Stimulated activated CD8-positive, alpha-beta memory T cell treated with anti-CD3 and anti-CD28 coated beads, Interleukin-15, amount 100 ng/mL, for 48 hours (primary cell): ENCODE data around the gene PTPN9.
"Not testable (repeated sequence)": the region's sequence is repeated elsewhere in the genome, so short reads cannot be mapped to it uniquely, and the experiment has no call there.

Source experiments
- DNase-seq, 2 donors: peaks; one replicate each; pipeline ENCODE4 v3.0.0-alpha.2; 2020; ENCODE audit warnings: low read depth in 2 of 2

PTPN9 gene

DNA sequence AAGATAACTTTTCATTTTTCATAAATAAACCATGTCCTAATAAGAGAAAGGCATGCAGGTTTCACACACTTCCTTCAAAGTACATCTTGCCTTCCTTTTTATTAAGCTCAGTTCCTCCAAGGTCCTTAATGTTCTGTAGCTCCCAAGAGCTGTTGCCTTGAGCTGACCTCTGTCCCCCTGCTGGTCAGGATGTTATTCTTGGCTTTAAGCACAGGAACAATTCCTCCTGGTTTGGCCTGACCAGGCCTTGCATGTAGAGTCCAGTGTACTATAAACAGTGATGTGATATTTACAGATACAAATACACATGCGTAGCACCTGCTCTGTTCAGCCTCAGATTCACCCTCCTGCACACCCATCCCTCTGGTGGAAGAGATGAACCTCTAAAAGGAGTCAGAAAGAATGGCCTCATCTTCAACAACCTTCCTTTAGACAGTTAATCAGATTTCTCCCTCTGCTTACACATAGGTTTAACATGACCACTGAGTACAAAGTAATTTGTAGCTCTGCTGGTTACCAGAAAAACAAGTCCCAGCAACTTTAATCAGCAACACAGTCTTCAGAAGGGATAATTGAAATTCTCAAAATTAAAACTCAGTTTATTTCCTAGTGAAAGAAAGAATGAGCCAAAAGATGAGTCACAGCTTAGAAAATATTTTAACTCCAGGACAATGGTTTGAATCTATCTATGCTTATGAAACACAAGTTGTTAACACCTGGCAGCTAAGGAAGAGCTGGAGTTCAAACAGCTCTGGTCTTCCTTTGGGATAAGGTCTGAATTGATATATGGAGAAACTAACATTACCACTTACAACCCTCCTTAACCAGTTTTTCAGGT is 46.5 kb downstream of the PTPN9 start:
- no peak for DNase-seq

DNA sequence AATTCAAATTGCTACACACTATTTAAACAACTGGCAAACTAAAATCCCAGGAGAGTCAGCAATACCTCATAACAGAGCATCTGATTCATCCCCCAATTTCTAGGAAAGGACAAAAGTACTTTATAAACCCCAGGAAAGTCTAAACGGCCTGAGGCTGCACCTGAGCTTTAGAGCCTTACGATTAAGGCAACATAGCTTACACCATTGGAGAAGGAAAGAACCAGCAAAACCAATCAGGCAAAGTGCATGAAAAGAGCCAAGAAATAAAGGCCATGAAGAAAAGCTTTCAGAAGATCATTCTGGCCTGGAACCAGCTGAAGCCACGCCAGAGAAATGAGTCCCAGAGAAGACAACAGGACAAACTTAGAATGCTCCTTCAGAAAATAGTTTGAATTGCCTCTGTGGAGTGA is 48.1 kb downstream of the PTPN9 start:
- DNase-seq = no peak

DNA sequence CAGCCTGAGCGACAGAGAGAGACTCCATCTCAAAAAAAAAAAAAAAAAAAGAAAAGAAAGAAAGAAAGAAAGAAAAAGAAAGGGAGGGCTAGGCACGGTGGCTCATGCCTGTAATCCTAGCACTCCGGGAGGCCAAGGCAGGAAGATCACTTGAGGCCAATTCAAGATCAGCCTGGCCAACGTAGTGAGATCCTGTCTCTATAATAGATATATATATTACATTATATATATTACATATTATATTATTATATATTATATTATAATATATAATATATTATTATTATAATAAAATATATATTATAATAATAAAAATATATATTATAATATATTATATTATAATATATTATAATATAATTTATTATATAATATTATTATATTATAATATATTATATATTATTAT is 48.9 kb downstream of the PTPN9 start:
- DNase-seq = no peak

DNA sequence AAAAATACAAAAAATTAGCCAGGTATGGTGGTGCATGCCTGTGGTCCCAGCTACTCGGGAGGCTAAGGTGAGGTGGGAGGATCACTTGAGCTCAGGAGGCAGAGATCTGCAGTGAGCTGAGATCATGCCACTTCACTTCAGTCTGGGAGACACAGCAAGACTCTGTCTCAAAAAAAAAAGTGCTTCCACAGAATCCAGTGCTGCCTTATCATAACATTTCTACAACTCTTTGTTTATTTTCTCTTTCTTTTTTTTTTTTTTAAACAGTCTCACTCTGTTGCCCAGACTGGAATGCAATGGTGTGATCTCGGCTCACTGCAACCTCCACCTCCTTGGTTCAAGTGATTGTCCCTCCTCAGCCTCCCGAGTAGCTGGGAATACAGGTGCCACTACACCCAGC is 53.4 kb downstream of the PTPN9 start:
- not testable (repeated sequence) for DNase-seq

DNA sequence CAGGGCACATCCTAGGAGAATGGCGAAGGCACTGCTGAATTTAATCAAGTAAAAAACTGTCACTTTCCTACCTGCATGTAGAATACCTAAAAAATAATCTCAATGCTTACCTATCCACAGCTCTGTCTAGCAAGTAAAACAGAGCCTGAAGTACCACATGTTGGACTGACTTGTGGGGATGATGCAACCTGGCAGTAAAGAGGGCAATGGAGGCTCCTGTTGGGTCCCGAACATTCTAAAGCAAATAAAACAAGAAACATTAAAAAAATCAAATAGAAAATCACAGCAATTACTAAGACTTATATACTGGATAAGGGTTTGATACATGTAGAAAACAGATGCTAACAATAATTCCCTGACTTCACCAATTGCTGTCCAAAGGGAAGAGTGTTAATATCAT is 56.1 kb downstream of the PTPN9 start:
- no peak for DNase-seq

DNA sequence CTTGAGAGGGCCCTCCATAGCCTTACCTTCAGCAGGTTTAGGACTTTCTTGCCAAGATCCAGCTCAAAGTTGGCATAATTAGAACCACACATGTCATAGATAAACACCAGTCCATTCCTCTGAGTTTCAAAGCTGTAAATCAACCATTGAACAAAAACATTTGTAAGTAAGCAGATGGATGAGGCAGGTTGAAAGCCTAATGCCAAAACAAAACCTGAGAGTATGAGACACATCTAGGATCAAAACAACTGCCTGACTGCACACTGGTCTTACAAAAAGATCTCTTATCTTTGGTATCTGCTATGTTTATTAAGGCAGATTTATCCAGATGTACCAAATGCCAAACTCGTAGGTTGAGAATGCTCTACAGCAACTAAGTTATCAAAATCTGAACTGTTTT is 61.9 kb downstream of the PTPN9 start:
- no peak for DNase-seq

DNA sequence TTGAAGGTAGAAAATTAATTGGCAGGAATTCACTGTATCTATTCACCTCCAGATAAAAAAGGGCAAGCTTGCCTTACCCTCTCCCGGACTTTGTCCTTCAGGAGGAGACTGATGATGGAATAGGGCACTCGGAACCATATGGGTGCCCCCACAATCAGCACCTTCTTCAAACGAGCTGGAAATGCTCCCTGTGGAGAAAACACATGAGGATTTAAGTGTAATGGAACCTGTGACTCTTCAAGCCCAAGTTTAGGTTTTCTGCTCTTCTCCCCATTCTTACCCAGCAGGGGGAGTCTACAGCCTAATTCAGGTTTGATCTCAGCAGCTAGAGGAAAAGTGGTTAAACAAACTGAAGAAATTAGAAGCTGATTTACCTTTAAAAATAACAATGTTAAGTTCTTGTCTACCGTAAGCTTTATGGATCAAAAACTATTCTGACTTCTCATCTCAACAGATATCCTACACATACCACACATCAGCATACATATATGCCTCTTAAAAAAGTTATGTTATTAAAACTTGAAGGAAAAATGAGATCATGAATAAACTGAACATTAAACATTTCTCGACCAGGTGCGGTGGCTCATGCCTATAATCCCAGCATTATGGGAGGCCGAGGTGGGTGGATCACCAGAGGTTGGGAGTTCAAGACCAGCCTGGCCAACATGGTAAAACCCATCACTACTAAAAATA is 70.1 kb downstream of the PTPN9 start:
- no peak for DNase-seq

DNA sequence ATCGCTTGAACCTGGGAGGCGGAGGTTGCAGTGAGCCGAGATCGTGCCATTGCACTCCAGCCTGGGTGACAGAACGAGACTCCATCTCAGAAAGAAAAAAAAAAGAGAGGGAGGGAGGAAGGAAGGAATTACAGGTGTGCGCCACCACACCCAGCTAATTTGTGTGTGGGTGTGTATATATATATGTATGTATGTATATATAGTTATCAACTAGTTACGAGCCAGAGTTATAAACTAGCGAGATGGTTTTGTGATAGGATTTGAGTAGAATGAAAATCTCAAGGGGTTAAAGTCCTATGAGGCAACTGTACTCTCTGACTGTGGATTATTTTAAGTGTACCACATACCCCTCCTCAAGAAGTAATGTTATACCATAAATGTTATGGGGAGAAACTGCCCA is 76.8 kb downstream of the PTPN9 start:
- DNase-seq = no peak

DNA sequence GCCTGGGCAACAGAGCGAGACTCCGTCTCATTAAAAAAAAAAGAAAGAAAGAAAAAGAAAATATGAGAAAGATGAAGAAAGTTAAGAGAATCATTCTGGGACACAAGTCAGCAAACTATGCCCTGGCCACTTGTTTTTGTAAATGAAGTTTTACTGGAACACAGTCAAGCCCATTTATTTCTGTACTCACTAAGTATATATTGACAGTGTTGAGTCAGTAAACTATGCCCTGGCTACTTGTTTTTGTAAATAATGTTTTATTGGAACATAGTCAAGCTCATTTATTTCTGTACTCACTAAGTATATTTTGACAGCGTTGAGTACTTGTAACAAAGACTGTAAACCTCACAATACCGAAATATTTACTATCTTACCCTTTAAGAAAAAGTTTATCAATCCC is 85.4 kb downstream of the PTPN9 start:
- DNase-seq = no peak

DNA sequence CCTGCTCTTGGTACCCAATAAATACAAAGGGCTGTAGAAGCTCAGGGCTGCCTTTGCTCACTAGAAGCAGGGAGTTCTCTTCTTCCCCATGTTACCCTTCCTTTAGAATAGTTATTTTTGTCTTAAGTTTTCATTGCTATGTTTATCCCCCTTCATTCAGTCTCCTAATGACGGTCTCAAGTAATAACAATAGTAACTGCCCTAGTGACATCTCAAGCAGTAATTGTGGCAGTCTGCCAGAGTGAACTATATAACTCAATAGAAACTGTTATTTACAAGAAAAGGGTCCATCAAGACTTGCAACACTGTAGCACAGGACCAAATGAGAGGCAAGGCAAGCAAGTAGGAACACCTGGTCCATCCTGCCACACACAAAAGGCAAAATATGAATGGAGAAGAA is 95.2 kb downstream of the PTPN9 start:
- no peak for DNase-seq

DNA sequence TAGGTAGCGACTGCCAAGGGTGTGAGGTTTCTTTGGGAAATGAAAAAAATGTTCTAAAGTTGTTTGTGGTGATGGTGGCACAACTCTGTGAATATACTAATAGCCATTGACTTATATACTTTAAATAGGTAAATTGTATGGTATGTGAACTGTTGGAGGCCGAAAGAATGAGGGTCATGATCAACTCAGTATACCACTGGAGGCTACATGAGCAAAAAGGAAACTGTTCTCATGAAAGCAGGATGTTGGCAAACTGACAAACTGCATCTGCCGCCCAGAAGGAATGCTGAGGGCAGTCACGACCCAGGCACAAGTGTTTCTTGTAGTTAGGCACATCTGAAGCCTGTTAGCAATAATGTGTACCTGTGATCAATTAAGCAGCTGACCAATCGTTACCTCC is 95.6 kb downstream of the PTPN9 start:
- DNase-seq = not testable (repeated sequence)

DNA sequence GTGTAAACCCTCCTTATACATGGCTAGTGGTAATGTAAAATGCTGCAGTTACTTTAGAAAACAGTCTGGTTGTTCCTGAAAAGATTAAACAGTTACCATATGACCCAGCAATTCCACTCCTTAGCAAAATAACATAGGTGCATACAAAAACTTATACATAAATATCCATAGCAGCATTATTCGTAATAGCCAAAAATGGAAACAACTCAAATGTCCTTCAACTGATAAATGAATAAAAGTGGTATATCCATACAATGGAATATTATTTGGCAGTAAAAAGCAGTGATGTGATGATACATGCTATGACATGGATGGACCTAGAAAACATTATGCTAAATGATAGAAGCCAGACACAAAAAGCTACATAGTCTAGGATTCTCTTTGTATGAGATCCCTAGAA is 96.0 kb downstream of the PTPN9 start:
- no peak for DNase-seq

DNA sequence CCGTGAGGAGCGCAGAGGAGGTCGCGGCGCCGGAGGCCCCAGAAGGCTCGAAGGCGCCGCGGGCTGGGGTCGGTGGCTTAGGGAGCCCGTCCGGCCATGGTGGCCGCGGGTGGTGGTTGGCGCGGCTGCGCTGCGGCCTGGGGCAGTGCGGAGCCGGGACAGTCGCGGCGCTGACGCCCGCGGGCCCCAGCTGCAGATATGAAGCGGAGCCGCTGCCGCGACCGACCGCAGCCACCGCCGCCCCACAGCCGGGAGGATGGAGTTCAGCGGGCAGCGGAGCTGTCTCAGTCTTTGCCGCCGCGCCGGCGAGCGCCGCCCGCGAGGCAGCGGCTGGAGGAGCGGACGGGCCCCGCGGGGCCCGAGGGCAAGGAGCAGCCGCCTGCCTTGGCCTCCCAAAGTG is 98.7 kb downstream of the PTPN9 start:
- not testable (repeated sequence) for DNase-seq

DNA sequence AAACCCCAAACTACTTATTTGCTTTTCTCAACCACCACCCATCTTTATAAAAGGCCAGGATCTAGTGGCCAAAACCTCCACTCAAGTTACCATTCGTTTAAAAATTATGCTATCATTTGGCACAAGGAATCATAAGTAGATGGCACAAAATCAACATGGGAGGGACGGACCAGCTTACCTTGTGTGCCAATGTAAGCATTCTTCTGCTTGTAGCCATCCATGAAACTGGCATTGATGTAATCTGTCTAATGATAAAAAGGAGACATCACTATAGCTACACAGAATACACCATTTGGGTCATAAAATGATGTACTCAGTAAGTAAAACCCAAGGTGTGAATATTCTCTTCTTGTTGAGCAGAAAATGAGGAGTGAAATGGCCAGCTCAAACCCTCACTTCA is 99.4 kb downstream of the PTPN9 start:
- no peak for DNase-seq

DNA sequence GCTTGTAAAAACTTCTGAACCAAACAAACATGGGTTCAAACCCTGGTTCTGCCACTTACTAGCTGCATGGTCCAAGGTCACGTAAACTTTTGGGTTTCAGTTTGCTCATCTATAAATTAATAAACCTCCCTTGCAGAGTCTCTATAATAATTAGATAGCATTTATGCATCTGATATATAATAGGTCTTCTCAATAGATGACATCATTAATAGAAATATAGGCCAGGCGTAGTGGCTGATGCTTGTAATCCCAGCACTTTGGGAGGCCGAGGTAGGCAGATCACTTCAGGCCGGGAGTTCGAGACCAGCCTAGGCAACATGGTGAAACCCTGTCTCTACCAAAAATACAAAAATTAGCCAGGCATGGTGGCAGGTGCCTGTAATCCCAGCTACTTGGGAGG is 102.0 kb downstream of the PTPN9 start:
- DNase-seq = not testable (repeated sequence)

DNA sequence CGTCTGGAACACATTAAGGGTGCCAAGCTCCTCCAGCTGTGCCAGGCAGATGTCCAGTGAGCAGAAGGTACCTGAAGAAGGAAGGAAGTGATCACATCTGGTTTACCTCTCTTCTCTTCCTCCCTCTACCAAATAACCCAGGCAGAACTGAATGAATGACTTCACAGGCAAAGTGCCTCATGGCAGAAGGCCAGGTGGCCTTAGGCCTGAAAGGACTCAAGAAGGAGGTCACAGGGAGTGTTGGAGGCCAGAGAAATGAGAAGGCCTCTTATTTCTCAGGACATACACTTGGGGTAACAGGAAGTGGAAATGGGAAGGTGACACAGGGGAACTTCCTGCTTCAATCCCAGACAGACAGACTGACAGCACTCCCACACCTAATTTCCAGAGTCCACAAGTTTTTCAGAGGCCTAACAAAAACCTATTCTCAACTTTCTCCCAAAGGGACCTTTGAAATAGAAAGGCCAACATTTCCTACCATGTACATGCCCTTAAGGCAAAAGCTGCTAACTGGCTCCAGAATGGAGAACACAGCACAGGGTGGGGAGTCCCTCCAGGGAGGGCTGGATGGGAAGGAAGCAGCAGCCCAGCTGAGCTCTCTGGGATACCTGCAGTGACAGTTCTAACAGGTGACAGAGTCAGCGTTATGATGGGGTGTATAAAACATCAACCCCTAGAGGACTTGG is 110.1 kb downstream of the PTPN9 start:
- DNase-seq = no peak

DNA sequence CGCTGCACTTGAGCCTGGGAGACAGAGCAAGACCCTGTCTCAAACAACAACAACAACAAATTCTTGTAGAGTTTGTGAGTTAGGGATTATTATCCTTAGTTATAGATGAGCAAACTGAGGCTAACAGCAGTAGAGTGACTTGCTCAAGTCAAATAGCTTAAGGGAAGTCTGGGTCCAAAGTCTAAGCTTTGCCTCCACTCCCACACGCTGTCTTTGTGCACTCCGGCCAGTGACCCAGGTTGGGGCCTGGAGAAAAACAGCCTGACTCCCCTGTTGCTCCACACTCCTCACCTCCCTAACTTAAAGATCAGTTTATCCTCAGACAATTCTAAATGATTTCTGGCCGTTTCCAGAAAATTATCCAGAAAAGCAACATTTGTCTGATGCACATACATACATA is 118.5 kb downstream of the PTPN9 start:
- DNase-seq = no peak

DNA sequence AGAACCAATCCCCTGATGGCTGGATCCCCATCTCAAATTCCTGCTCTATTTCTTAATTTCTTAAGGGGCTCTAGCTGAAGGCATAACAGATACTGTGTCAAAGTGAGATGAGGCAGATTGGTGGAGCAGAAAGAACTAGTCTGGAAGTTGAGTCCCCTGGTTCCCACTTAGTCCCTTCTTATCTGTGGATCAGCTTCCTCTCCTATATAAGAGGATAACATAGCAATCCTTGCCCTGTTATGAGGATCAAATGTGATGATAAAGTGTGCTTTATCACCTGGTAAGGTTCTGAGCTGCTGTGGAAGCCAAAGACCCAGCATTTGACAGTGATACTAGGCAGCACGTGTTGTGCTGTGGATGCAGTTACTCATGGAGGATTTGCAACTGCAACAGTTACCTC is 119.5 kb downstream of the PTPN9 start:
- no peak for DNase-seq

DNA sequence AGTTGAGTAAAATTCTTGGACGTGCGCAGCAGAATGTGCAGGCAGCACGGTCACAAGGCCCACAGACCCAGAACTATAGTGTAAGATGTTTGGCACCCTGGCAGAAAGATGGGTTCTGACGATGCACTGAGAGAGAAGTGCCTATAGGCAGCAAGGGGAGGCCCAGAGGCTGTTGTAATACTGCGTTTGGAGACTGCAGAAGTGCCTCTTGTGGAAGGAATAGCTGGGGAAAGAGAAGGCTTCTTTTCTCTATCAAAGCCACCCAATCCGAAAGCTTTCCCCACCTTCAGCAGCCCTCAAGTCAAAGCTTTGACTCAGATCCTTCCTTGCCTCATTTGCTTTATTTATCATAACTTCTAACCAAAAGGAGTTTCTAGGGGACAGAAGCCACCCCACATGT is 122.4 kb downstream of the PTPN9 start:
- no peak for DNase-seq

DNA sequence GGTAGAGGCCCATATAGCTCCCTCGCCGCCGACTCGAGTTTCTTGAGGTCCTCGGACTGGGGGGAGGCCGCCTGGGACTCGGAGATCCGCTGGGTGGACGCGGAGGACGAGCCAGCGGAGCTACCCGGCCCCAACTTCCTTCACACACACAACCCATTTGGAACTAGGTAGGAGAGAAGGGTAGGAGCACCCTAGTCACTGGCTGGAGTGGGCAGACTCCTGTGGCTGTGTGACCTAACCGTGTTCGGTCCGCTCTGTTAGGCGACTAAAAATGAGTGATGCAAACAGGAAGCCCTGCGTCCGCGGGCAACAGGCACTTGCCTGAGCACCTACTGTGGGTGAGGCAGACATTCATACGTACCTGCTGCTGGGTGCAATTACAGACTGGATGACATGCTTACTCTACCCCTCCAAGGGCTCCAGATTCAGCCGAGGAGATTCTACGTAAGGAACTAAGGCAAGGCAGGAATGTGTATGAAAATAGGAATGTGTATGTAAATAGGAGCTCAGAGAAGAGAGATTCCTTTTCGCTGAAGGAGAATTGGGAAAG is 123.1 kb downstream of the PTPN9 start:
- DNase-seq = peak; percentile 40 to 44

DNA sequence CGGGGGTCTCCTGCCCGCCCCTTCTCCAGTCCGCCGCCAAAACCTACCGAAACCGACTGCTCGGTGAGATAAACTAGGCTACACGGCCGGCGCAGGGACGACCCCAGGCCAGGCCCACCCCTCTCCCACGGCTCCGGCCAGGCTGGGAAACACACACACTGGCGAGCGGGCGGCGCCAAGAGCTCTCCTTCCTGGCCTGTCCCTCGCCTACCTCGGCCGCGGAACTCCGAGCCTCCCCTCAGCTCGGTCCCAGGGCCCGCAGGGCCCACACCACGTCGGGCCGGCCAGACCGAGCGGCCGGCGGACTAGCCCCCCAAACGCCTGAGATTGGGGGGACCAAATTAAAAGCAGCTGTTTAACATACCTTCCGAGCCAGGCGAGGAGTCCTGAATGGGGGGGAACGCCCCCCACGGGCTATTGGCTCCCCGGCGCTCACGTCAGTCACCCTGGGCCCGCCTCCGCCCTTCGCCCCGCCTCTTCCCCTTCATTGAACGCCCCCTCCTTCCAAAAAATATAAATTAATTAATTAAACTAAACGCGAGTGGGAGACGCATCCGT is 123.6 kb downstream of the PTPN9 start:
- peak; percentile 80 to 82 for DNase-seq
